NCI-H446 treated with DMSO at 0.1 percent for 48 hours (cell line): ENCODE measurements around the gene SPATA2L.

ENCODE experiments used
- DNase-seq: peaks from one replicate; lab custom pipeline; 2025; lab: John Stamatoyannopoulos, UW

Gene SPATA2L

DNA sequence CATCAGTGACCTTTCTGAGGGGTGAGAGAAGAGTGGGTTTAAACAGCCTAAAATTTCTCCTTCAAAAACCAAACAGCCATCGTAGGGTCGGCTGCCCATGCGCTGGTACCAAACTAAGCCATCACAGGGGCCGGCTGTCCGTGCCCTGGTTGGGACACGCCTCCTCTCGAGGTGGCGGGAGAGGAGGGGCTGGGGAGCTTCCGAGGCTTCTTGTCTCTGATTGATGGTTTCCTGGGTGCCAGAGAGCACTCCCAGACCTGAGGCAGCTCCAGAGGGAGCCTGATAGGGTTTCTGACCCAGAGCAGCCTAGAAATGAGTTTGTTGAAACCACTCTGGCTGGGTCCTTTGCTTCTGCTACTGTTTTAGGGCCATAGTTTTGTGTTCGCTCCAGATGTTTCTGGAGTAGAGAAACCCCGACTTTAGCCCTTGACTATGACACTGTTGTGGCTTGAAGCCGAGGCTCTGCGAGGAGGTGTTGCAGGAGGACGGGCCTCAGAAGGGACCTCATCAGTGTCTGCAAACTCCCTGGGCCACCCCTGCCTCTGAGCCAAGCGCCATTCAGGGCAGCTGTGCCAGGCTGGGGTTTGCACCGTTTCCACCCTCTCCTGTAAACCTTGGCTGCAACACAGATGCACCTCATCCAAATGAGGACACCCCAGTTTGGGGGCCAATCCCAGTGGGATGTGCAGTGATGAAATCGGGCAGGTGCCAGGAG is 26.1 kb upstream of the SPATA2L start:
- no peak for DNase-seq

DNA sequence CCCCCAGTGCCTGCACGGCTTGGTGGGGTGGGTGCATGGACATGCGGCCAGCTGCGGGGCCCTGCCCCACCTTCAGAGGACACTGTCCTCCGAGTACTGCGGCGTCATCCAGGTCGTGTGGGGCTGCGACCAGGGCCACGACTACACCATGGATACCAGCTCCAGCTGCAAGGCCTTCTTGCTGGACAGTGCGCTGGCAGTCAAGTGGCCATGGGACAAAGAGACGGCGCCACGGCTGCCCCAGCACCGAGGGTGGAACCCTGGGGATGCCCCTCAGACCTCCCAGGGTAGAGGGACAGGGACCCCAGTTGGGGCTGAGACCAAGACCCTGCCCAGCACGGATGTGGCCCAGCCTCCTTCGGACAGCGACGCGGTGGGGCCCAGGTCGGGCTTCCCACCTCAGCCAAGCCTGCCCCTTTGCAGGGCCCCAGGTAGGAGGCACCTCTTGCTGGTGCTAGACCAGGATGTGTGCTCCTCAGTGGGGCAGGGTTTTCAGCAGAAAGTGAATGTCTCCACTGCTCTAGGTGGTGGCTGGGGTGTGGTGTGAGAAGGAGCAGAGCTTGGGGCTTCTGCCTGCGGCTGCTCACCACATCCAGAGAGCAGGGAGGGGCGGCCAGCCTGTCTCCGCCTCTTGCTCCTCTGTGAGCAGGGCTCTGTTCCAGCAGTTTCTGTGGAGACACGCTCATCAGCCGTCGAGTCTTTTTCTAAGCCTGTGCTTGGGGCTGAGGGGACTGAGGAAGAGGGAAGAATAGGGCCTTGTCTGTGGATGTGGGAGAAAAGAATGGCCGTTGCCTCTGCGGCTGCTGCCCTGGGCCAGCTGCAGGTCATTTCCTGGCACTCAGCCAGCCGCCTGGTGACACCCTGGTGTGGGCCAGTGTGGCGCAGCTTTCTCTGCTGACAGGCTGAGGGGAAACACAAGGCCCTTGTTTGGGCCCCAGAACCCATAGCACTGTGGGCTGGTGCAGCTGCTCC is 22.1 kb upstream of the SPATA2L start:
- no peak for DNase-seq

DNA sequence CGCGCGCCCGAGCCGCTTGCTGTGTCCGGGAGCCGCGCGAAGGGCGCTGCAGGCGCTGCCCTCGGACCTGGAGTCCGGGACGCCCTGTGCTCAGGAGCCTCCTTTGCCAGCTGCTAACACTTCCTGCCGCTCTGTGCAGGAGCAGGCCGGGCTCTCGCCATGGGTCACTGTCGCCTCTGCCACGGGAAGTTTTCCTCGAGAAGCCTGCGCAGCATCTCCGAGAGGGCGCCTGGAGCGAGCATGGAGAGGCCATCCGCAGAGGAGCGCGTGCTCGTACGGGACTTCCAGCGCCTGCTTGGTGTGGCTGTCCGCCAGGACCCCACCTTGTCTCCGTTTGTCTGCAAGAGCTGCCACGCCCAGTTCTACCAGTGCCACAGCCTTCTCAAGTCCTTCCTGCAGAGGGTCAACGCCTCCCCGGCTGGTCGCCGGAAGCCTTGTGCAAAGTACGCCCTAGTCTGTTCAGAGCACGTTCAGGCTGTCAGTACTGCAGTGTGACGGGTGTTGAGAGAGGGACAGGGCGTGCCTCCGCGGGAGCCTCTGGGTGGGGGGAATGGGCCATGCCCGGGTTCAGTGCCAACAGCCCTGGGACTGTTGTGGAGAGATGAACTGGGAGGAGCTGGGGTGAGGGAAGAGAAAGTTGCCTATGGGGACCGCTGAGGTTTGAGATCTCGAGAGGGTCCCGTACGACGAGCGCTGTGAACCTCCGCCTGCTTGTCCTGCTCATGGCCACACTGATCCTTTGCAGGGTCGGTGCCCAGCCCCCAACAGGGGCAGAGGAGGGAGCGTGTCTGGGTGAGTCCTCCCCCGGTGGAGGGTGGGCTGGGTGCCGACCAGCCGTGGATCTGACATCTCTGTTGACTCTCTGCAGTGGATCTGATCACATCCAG is 21.1 kb upstream of the SPATA2L start:
- DNase-seq: no peak

DNA sequence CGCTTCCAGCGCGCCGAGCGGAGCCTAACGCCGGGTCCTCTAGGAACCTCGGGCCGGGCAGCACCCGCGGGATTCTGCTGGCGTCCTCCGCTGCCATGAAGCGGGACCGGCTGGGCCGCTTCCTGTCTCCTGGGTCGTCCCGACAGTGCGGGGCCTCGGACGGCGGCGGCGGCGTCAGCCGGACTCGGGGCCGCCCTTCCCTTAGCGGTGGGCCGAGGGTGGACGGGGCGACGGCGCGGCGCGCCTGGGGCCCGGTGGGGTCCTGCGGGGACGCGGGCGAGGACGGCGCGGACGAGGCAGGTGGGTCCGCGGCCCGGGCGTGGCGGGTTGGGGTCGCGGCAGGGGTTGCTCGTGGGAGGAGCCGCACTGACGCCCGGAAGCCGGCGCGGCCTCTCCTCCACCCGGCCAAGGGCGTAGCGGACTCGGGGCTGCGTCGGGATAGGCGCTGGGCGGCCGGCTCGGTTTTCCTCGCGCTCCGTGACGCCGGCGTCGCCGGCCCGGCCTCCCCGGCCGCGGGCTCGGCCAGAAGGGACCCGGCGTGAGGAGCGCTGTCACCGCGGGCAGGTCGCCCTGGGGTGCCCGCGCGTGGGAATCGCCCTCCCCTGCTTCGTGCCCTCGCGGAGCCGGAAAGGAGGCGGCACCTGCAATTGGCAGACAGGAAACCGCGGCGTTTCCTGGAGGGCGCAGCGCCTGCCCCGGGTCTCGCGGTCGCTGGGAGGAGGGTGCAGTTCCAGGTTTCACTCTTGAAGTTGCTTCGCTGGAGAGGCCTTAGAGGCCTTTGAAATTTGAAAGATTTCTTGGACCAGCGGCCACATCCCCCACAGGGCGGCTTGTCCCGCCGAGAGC is 20.3 kb upstream of the SPATA2L start:
- DNase-seq: no peak

DNA sequence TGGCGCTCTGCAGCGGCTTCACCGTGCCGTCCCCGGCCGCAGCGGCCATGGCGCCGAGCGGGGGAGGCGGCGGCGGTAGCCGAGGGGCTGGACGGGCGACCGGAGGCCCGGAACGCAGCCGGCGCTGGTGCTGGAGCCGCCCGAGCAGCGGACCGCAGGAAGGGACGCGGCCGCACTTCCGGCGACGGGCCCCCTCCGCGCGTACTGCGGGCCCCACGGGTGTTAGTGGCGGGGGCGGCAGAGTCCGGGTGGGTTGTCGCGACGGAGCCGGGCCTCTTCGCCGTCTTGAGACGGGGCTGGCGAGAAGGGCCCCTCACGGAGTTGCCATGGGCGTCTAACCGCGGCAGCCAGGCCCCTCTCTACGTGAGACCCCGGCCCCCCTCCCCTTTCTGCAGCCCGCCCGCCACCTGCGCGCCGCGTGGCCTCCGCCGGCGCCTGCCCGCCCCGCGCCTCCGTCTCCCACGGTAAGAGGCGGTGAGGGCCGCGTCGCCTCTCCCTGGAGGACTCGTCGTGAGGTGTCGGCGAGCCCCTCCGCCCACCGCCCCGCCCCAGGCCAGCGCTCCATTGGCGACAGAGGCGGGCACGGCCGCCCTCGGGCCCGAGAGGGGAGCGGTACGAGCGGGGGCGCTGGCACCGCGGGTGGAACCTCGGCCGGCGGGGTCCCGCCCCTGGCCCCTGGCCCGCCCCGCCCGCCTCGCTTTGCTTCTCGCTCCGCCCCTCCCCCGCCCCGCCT is 19.5 kb upstream of the SPATA2L start, which contains the start of the genes VPS9D1 and ZNF276:
TSS of gene VPS9D1 (minus strand) at position 86 of the 733 bp plus-strand sequence. CDS start at position 49, 37 bp downstream.
TSS of gene ZNF276 (plus strand) at position 725 of the 733 bp plus-strand sequence. CDS start 104 bp downstream, outside the sequence.
- peak; percentile 27 for DNase-seq

DNA sequence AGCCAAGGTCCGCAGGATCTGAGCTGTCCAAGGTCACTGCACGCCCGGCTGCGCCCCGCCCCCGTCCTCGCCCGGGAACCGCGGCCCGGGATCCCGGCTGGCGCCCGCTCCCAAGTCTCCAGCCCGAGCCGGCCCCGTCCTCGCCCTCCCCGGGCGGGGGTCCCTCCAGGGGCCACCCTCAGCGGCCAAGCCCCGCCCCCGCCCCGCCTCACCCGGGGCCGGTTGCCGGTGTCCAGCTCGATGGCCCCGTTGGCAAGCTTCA is 19.0 kb upstream of the SPATA2L start:
- no peak for DNase-seq

DNA sequence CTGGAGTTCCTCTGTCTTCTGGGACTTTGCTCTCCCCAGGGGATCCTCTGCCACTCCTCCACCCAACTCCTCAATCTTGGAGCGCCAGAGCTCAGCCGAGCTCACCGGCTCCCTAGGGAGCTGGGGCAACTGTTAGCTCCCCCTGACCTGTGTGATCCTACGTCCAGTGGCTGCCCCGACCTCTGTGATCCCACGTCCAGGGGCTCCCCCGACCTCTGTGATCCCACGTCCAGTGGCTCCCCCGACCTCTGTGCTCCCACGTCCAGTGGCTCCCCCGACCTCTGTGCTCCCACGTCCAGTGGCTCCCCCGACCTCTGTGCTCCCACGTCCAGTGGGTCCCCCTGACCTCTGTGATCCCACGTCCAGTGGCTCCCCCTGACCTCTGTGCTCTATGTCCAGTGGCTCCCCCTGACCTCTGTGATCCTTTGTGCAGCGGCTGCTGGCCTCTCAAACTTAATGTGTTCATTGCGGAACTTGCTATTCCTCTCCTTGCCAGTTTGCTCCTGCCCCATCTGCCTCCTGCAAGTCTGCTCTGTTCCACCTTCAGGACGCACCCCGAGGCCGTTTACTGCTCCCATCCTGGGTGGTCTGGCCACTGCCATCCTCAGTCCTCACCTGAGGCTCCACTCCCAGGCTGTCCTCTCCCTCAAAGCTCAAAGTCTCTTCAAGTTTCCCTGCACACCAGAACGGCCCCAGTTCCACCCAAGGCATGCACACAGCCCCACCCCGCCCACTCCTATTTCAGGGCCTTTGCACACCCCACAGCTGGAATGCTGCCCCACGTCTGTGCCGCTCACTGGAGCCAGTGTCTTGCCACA is 16.4 kb upstream of the SPATA2L start:
- no peak for DNase-seq

DNA sequence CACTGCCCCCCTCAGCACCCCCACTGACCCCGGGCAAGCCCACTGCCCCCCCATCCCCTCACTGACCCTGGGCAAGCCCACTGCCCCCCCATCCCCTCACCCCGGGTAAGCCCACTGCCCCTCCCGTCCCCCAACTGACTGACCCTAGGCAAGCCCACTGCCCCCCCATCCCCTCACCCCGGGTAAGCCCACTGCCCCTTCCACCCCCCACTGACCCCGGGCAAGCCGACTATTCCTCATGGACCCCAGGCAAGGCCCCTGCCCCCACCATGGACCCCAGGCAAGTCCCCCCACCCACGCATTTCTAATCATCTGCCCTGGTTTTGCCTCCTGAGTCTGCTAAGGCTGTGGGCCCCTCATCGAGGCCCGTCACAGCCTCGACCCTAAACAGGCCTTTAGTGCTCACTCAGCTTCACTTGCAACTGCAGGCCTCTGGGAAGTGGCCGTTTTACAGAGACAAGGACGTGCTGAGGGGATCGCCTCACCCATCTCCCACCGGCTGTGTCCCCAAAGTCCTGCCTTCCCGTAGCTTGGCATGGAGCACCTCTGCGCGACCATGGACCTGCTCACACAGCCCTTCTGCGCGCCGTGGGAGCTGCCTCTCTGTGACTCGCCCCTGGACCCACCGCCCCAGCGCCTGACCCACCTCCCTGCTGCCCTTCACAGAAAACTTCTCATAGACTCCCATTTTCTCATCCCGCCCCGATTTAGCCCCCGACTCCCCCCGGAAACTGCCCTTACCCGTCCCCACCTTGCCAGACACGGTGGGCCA is 15.6 kb upstream of the SPATA2L start:
- DNase-seq: no peak

DNA sequence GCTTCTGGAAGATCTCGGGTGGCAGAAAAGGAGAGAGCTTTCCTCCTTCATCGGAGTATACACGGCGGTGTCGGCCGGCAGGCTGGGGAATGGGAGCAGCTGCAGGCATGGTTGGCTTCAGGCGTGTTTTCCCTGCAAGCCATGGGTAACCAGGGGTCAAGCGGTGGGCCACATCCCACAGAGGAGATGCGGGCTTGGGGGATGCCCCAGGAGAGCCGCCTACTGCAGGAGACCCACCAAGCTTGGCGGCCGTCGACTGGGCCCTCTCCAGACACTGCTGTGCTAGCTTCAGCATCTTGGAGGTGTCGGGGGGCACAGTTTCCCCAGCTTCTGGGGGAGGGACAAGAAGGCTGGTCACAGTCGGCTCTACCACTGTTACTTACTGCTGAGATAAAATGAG is 15.0 kb upstream of the SPATA2L start:
- no peak for DNase-seq

DNA sequence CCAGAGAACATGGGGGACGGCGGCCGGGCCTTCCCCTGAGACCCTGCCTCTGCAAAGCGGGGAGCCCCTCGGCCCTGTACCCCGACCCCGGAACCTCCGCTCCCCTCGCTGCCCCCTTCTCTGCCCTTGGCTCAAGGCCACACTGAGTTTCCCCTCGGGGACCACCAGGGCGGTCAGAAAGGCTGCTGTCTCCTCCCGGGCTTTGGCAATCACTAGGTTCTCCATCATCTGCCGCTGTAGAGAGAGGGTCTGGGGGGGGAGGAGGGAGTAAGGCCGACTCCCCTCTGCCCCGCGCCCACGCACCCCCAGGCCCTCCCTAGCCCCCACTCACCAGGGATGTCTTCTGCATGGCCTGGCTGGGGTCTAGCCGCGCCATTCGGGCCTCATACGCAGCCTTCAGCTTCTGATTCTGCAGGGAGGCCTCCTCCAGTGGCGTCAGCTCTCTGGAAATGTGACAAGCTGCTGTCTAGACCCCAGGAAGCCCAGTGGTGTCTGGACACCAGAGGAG is 10.8 kb upstream of the SPATA2L start:
- no peak for DNase-seq

DNA sequence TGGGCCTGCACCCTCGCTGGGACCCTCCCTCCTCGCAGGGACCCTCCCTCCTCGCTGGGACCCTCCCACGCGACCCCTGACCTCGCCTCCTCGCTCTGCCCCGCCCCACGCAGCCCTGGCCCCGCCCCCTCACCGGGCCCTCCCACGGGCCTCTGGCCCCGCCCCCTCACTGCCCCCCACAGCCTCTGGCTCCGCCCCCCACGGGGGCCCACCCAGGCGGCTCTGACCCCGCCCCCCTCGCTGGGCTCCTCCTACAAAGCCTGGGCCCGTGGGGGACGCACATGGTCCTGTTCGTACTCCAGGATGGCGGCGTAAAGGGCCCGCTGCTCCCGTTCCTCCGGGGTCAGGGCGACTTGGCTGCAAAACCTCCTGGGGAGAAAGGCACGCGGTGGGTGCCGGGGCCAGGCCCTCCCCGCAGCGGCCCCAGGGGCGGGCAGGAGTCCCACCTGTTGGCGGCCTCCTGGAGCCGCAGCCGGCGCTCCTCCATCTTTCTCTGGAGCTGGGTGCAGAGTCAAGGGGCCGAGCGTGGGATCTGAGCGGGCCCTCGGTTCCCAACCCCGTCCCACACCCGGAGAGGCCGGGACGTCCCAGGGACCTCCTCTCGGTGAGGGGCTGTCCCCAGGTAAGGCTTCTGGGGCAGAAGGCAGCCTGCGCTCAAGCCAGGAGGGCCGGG is 10.2 kb upstream of the SPATA2L start:
- no peak for DNase-seq

DNA sequence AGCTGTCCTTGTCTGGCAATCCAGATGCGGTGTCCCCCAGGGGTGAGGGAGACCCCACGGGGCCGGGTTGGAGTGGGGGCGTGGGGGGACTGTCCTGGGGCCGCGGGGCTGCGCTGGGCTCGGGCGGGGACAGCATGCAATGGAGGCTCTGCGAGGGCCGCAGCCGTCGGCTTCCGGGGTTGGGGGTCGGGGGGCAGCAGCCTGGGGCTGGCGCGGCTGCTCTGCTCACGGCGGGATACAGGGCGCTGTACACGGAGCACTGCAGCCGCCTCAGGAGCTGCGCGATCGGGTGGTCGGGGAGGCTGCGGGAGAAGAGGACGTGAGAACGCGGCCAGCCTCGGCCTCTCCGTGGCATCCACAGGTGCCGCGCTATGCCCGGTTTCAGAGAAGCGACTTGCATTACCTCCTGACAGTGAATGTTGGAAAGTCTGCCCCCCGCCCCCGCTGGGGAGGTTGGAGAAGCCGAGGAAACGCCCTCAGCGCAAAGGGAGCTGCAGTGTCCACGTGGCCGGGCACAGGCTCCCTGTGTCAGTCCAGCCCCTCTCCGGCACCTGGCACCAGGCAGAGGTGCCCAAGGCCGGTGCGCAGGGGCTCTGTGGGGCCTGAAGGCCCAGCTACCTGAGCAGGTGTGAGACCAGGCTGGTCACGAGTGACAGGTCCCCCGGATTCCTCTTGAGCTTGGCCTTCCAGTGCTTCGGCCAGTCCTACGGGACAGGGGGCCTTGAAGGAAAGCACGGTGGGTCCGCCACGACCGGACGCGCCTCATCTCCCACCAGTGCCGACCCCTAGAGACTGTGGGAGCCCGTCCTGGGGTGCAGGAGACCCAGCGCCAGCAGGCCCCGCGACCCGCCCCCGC is 9.4 kb upstream of the SPATA2L start:
- DNase-seq: no peak

DNA sequence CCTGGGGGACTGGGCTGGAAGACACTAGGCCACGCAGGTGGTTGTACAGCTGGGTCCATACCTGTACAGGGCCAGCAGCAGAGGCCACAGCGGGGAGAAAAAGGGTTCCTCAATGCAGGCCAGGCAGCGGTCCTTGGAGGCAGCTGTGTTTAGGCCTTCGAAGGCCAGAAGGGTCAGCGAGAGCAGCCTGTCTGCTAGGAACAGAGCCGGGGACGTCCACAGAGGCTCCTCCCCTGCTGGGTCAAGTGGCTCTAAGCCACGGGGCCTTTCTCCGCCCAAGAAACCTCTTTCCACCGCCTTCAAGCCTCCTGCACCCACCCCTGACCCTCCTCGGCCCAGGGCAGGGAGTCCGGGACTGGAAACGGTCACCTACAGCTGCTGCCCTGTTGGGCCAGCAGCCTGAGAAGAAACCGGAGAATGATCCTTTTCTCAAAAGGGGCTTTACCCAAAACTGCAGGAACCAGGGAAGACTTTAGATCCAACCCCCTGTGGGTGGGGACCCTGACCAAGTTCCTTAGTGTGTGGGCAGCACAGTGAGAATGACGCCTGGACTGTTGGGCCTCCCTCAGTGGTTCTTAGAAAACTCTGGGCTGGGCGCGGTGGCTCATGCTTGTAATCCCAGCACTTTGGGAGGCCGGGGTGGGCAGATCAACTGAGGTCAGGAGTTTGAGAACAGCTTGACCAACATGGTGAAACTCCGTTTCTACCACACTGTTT is 8.4 kb upstream of the SPATA2L start:
- DNase-seq: no peak

DNA sequence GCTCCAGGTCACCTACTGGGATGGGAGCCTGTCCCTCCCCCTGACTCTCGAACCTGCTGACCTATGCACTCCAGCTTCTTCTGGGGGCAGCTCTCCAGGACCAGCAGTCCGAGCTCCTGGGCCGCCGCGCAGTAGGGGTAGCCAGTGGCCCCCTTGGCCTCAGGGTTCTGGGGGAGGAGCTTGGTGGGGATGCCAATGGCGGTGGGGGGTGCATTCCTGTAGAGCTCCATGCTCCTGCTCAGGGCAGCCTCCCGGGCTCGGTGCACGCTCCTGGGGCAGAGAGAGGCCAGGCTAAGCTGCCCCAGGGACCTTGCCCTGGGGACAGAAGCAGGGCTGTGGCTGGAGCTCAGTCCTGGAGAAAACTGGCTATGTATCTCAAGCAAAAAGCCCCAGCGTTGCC is 7.7 kb upstream of the SPATA2L start:
- DNase-seq: no peak

DNA sequence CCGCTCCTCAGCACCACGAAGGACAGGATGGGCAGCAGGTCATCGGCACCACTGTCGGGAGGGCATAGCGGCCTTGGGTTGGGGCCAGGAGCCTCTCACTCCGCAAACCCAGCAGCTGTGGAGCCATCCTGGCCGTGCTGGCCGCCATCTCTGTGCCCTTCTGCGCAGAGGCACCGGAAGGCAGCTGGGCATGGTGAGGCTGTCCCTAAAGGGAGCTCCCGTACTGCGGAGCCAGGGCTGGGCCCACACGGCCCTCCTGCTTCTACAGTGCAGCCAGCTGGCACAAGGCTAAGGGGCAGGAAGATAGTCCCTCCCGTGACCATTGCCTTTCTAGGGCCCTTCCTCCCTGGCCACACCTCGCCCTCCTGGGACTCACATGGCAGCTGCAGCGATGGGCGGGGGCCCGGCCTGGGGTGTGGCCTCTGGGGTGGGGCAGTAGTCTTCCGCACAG is 7.0 kb upstream of the SPATA2L start:
- no peak for DNase-seq

DNA sequence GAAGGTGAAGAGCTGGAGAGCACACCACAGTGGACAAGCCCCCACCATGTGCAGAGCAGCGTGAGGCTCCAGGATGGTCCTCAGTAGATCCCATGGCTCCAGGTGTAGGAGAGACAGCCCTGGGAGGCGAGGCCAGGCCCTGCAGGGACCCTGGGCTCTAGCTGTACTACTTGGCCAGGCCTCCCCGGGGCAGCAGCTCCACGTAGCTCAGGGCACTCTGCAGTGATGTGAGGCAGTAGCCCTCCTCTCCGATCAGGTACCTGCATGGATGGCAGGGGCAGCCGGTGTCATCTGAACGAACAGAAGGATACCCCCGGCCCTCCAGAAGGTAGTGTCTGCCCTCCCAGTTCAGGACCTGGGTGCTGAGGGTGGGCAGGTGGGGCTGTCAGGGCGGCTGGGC is 6.2 kb upstream of the SPATA2L start:
- no peak for DNase-seq
